Measurements from ENCODE around the gene APBB1IP.
"Not testable (repeated sequence)": the region's sequence is repeated elsewhere in the genome, so short reads cannot be mapped to it uniquely, and the experiment has no call there.

Gene APBB1IP

DNA sequence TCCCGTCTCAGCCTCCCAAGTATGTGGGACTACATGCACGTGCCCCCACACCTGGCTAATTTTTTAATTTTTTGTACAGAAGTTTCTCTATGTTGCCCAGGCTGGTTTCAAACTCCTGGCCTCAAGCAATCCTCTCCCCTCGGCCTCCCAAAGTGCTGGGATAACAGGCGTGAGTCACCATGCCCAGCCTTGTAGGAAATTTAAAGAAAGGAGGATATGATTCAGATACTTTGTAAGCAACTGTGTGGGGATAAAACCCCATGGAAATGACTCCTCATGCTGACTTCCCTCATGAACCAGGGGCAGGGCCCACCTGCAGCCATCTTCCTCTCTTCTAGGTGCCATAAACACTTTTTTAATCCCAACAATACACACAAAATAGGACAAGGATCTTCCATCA is 50.2 kb downstream of the APBB1IP start:
- Histone ChIP-seq H3K4me3 (ENCODE audit: extremely low read depth, insufficient read depth, low read length, poor library complexity, severe bottlenecking) (no peak overlapping the region), H3K4me1 (ENCODE audit: control insufficient read depth, insufficient read depth, low read length, poor library complexity, severe bottlenecking) (peaks cover 8% of the 10 kb centered on the region), H3K27ac (ENCODE audit: low read depth, low read length, severe bottlenecking) (no peak overlapping the region), H3K36me3 (ENCODE audit: control insufficient read depth, insufficient read depth, low read length) (no peaks in the 10 kb centered on the region), H3K9me3 (ENCODE audit: control insufficient read depth, low read length) (no peaks in the 10 kb centered on the region)
- 82 to 86% methylated on average over 1 to 2 of the region's 4 CpGs for WGBS, 2 experiments (ENCODE audit: insufficient coverage in 2 of 2)

DNA sequence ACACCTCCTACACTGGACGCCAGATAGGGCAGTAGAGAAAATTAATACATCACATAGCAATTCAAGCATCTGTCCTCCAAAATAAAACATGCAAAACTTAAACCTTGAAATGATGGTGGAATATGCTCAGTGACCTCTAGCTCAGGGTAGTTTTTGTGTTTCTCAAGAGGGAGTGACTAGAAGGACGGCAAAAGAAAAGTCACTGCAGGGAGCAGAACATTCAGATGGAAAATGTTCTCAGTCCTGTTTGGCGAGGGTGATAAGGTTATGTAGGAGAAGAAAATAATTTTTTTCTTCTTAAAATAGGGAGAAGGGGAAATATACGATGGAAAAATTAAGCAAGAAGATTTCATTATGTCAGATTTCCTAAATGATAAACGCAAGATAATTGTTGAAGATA is 50.9 kb downstream of the APBB1IP start:
- peaks cover 8% of the 10 kb centered on the region for H3K4me1 ChIP-seq (ENCODE audit: control insufficient read depth, insufficient read depth, low read length, poor library complexity, severe bottlenecking)
- WGBS, 2 experiments (ENCODE audit: insufficient coverage in 2 of 2), result 86 to 89% methylated on average over 4 to 5 of the region's 5 CpGs
- H3K27ac ChIP-seq (ENCODE audit: low read depth, low read length, severe bottlenecking), result no peak overlapping the region
- H3K36me3 ChIP-seq (ENCODE audit: control insufficient read depth, insufficient read depth, low read length), result no peaks in the 10 kb centered on the region
- no peak overlapping the region for H3K4me3 ChIP-seq (ENCODE audit: extremely low read depth, insufficient read depth, low read length, poor library complexity, severe bottlenecking)
- no peaks in the 10 kb centered on the region for H3K9me3 ChIP-seq (ENCODE audit: control insufficient read depth, low read length)

DNA sequence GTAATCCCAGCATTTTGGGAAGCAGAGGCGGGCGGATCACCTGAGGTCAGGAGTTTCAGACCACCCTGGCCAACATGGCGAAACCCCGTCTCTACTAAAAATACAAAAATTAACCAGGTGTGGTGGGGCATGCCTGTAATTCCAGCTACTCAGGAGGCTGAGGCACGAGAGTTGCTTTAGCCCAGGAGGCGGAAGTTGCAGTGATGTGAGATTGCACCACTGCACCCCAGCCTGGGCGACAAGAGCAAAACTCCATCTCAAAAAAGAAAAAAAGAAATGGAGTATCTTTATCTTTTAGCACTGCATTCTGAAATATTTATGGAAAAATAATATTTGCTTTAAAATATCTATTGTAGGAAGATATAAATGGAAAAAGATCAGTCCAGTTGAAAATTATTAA is 52.2 kb downstream of the APBB1IP start:
- H3K9me3 ChIP-seq (ENCODE audit: control insufficient read depth, low read length), result not testable (repeated sequence)

DNA sequence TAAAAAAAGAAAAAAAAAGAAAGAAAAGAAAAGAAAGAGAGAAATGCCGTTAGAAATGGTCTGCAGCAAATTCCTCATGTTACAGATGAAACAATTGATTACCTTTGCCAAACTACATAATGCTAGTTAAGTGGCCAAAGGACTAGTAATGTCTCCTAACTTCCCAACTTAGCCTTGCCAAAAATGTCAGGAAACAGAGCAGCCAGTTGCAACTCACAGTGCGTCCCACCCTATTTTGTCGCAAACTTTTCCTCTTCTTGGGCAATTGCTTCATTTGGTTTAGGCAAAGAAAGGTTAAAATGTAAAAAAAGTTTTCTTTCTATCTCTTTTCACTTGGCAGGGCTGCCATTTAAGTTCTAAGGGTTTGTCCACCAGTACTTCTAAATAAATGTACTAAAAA is 53.1 kb downstream of the APBB1IP start:
- no peak overlapping the region for H3K4me3 ChIP-seq (ENCODE audit: extremely low read depth, insufficient read depth, low read length, poor library complexity, severe bottlenecking)
- no peak overlapping the region for H3K27ac ChIP-seq (ENCODE audit: low read depth, low read length, severe bottlenecking)
- H3K36me3 ChIP-seq (ENCODE audit: control insufficient read depth, insufficient read depth, low read length), result no peaks in the 10 kb centered on the region
- no peaks in the 10 kb centered on the region for H3K9me3 ChIP-seq (ENCODE audit: control insufficient read depth, low read length)
- peaks cover 6% of the 10 kb centered on the region for H3K4me1 ChIP-seq (ENCODE audit: control insufficient read depth, insufficient read depth, low read length, poor library complexity, severe bottlenecking)
- WGBS, 2 experiments (ENCODE audit: insufficient coverage in 2 of 2), result 83% methylated on average over 1 of the region's 3 CpGs; no CpG with 5 or more reads in 1 of the 2 experiments

More for the DNA sequence above, 52.2 kb downstream of the APBB1IP start:
- H3K36me3 ChIP-seq (ENCODE audit: control insufficient read depth, insufficient read depth, low read length); H3K4me1 ChIP-seq (ENCODE audit: control insufficient read depth, insufficient read depth, low read length, poor library complexity, severe bottlenecking); H3K27ac ChIP-seq (ENCODE audit: low read depth, low read length, severe bottlenecking); H3K4me3 ChIP-seq (ENCODE audit: extremely low read depth, insufficient read depth, low read length, poor library complexity, severe bottlenecking): not testable (repeated sequence)
- 81 to 95% methylated on average over 4 to 6 of the region's 7 CpGs for WGBS, 2 experiments (ENCODE audit: insufficient coverage in 2 of 2)

DNA sequence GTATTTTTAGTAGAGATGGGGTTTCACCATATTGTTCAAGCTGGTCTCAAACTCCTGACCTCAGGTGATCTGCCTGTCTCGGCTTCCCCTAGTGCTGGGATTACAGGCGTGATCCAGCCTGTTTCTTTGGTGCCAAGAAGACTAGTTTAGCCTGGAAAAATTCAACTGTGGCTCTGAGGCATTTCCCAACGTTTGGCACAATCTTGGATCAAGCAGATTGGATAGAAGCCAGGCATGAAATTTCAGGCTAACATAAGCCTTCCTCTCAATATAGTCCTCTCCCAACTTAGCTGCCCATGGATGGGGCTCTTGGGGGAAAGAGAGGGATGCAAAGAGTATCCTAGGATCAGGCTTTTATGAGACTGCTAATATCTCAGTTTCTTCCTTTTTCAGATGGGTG is 53.8 kb downstream of the APBB1IP start:
- no peaks in the 10 kb centered on the region for H3K36me3 ChIP-seq (ENCODE audit: control insufficient read depth, insufficient read depth, low read length)
- no peaks in the 10 kb centered on the region for H3K9me3 ChIP-seq (ENCODE audit: control insufficient read depth, low read length)
- H3K27ac ChIP-seq (ENCODE audit: low read depth, low read length, severe bottlenecking), result no peak overlapping the region
- 92 to 100% methylated on average over 2 to 3 of the region's 3 CpGs for WGBS, 2 experiments (ENCODE audit: insufficient coverage in 2 of 2)
- H3K4me3 ChIP-seq (ENCODE audit: extremely low read depth, insufficient read depth, low read length, poor library complexity, severe bottlenecking), result no peak overlapping the region
- peaks cover 6% of the 10 kb centered on the region for H3K4me1 ChIP-seq (ENCODE audit: control insufficient read depth, insufficient read depth, low read length, poor library complexity, severe bottlenecking)

DNA sequence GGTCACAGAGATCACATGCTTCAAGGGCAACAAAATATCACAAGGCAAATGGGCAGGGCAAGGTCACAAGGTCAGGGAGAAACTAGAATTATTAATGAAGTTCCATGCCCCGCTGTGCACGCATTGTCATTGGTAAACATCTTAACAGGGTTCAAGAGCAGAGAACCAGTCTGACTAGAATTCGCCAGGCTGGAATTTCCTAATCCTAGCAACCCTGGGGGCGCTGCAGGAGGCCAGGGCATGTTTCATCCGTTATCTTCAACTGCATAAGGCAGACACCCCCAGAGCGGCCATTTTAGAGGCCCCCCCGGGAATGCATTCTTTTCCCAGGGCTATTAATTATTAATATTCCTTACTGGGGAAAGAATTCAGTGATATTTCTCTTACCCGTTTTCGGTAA is 54.6 kb downstream of the APBB1IP start:
- H3K4me3 ChIP-seq (ENCODE audit: extremely low read depth, insufficient read depth, low read length, poor library complexity, severe bottlenecking); H3K36me3 ChIP-seq (ENCODE audit: control insufficient read depth, insufficient read depth, low read length); H3K4me1 ChIP-seq (ENCODE audit: control insufficient read depth, insufficient read depth, low read length, poor library complexity, severe bottlenecking); H3K9me3 ChIP-seq (ENCODE audit: control insufficient read depth, low read length); H3K27ac ChIP-seq (ENCODE audit: low read depth, low read length, severe bottlenecking): not testable (repeated sequence)
- 96 to 100% methylated on average over 3 of the region's 9 CpGs for WGBS, 2 experiments (ENCODE audit: insufficient coverage in 2 of 2)

DNA sequence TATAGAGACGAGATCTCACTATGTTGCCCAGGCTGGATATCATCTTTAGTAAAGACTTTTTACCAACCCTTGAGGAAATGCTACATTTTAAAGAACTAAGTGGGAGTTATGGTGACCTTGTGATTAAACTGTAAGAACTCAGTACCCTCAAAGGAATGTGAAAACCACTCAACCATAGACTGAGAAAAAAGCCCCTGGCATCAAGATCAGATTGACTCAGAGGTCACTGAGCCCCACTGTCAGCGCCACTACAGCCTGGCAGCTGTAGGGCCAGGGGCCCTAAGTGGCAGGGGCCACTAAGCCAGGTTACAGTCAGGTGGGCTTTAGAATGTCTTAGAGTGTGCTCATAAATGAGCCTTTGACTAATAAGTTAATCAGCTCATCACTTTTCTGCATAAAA is 55.9 kb downstream of the APBB1IP start:
- H3K9me3 ChIP-seq (ENCODE audit: control insufficient read depth, low read length), result no peaks in the 10 kb centered on the region
- no peak overlapping the region for H3K27ac ChIP-seq (ENCODE audit: low read depth, low read length, severe bottlenecking)
- 89 to 100% methylated on average over 1 of the region's 2 CpGs for WGBS, 2 experiments (ENCODE audit: insufficient coverage in 2 of 2)
- H3K4me1 ChIP-seq (ENCODE audit: control insufficient read depth, insufficient read depth, low read length, poor library complexity, severe bottlenecking), result no peaks in the 10 kb centered on the region
- no peaks in the 10 kb centered on the region for H3K36me3 ChIP-seq (ENCODE audit: control insufficient read depth, insufficient read depth, low read length)
- no peak overlapping the region for H3K4me3 ChIP-seq (ENCODE audit: extremely low read depth, insufficient read depth, low read length, poor library complexity, severe bottlenecking)

DNA sequence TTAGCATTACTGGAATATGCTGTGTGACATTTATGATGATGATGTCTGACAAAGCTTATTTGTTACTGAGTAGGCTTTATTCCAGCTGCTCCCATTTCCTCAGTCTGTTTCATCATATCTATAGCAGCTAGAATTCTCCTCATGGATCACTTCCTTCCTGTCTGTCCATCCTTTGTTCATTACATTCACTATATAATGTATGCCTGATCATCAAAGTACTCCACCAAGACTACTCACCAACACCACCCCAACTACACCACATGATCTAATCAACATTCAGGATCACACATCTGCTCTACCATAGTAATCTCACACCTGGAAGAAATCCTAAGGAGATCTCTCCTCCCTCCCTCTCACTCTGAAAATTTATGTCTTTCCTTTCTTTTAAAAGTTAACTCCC is 61.3 kb downstream of the APBB1IP start:
- Histone ChIP-seq H3K4me3 (ENCODE audit: extremely low read depth, insufficient read depth, low read length, poor library complexity, severe bottlenecking) (no peak overlapping the region), H3K9me3 (ENCODE audit: control insufficient read depth, low read length) (no peaks in the 10 kb centered on the region), H3K27ac (ENCODE audit: low read depth, low read length, severe bottlenecking) (no peak overlapping the region), H3K4me1 (ENCODE audit: control insufficient read depth, insufficient read depth, low read length, poor library complexity, severe bottlenecking) (no peaks in the 10 kb centered on the region), H3K36me3 (ENCODE audit: control insufficient read depth, insufficient read depth, low read length) (no peaks in the 10 kb centered on the region)

DNA sequence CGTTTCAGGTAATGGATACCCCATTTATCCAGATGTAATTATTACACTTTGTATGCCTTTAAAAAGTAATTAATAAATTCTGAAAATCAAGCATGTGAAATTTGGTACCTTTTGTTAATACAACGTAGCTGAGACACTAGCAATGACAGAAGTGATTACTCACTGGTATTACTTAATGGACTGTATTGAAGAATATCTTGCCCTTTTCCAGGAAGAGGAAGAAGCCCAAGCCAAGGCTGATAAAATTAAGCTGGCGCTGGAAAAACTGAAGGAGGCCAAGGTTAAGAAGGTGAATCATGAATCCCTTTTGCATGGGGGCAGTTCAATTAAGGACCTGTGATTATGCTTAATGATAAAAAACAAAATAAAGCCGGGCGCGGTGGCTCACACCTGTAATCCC is 64.8 kb downstream of the APBB1IP start:
- H3K9me3 ChIP-seq (ENCODE audit: control insufficient read depth, low read length), result no peaks in the 10 kb centered on the region
- 92% methylated on average over 4 of the region's 6 CpGs for WGBS, 2 experiments (ENCODE audit: insufficient coverage in 2 of 2)
- H3K4me3 ChIP-seq (ENCODE audit: extremely low read depth, insufficient read depth, low read length, poor library complexity, severe bottlenecking), result no peak overlapping the region
- H3K27ac ChIP-seq (ENCODE audit: low read depth, low read length, severe bottlenecking), result no peak overlapping the region
- H3K4me1 ChIP-seq (ENCODE audit: control insufficient read depth, insufficient read depth, low read length, poor library complexity, severe bottlenecking), result no peaks in the 10 kb centered on the region
- H3K36me3 ChIP-seq (ENCODE audit: control insufficient read depth, insufficient read depth, low read length), result no peaks in the 10 kb centered on the region

DNA sequence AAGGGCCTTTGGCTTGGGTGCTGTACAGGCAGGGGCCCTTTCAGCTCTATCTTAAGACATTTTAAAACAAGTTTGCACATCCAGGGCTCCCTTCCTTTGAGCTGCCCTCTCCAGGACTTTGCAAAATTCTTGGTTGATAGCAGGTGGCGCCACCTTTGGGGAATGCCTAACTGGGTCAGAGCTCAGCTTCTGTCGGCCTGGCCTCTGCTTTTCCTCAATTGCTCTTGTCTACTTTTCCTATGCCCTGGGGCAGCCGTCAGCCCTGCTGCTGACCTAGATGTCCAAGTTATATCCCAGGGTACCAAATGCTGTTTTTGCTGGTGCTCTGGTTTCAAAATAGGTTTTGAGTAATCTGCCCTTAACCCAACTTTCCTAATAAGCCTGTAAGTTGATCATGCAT is 65.8 kb downstream of the APBB1IP start:
- Histone ChIP-seq H3K27ac (ENCODE audit: low read depth, low read length, severe bottlenecking) (no peak overlapping the region), H3K4me1 (ENCODE audit: control insufficient read depth, insufficient read depth, low read length, poor library complexity, severe bottlenecking) (no peaks in the 10 kb centered on the region), H3K4me3 (ENCODE audit: extremely low read depth, insufficient read depth, low read length, poor library complexity, severe bottlenecking) (no peak overlapping the region), H3K9me3 (ENCODE audit: control insufficient read depth, low read length) (no peaks in the 10 kb centered on the region), H3K36me3 (ENCODE audit: control insufficient read depth, insufficient read depth, low read length) (no peaks in the 10 kb centered on the region)
- WGBS, 2 experiments (ENCODE audit: insufficient coverage in 2 of 2), result 49 to 61% methylated on average over 2 to 3 of the region's 3 CpGs

DNA sequence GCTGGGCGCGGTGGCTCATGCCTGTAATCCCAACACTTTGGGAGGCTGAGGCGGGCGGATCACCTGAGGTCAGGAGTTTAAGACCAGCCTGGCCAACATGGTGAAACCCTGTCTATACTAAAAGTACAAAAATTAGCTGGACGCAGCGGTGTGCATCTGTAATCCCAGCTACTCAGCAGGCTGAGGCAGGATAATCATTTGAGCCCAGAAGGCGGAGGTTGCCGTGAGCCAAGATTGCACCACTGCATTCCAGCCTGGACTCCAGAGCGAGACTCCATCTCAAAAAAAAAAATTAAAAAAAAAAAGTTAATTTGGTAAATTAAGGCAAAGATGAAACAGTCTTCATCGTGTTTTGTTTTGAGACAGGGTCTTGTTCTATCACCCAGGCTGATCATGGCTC is 66.3 kb downstream of the APBB1IP start:
- not testable (repeated sequence) for H3K4me3 ChIP-seq (ENCODE audit: extremely low read depth, insufficient read depth, low read length, poor library complexity, severe bottlenecking); H3K27ac ChIP-seq (ENCODE audit: low read depth, low read length, severe bottlenecking); H3K9me3 ChIP-seq (ENCODE audit: control insufficient read depth, low read length); H3K4me1 ChIP-seq (ENCODE audit: control insufficient read depth, insufficient read depth, low read length, poor library complexity, severe bottlenecking); H3K36me3 ChIP-seq (ENCODE audit: control insufficient read depth, insufficient read depth, low read length)
- WGBS, 2 experiments (ENCODE audit: insufficient coverage in 2 of 2), result 95% methylated on average over 2 to 4 of the region's 10 CpGs

DNA sequence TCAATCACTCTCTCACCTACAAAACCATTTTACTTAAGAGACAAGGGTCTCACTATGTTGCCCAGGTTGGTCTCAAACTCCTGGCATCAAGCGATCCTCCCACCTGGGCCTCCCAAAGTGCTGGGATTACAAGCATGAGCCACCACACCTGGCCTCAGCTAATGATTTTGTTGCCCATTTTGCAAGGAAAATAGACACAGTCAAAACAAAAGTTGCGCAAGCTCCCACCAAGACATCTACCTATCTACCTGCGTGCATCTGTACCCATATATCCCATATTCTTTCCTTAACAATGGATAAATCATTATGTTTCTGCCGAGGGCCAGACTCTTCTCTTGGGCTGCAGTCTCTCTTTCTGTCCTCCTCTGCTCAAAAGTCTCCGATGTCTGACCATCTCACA is 67.3 kb downstream of the APBB1IP start:
- H3K9me3 ChIP-seq (ENCODE audit: control insufficient read depth, low read length), result no peaks in the 10 kb centered on the region
- 87 to 95% methylated on average over 5 of the region's 5 CpGs for WGBS, 2 experiments (ENCODE audit: insufficient coverage in 2 of 2)
- no peaks in the 10 kb centered on the region for H3K36me3 ChIP-seq (ENCODE audit: control insufficient read depth, insufficient read depth, low read length)

More for the DNA sequence above, 67.3 kb downstream of the APBB1IP start:
- H3K4me1 ChIP-seq (ENCODE audit: control insufficient read depth, insufficient read depth, low read length, poor library complexity, severe bottlenecking), result no peaks in the 10 kb centered on the region
- H3K4me3 ChIP-seq (ENCODE audit: extremely low read depth, insufficient read depth, low read length, poor library complexity, severe bottlenecking), result no peak overlapping the region
- no peak overlapping the region for H3K27ac ChIP-seq (ENCODE audit: low read depth, low read length, severe bottlenecking)
